Measurements from ENCODE around the gene ADCY6. TPM values are rescaled to one million over a fixed set of nuclear protein-coding genes. Genes with fewer than 3 reads are reported as not detected.
"Not testable (repeated sequence)": the region's sequence is repeated elsewhere in the genome, so short reads cannot be mapped to it uniquely, and the experiment has no call there.

ADCY6 gene
- total and polyA plus RNA-seq, 12 donors, result 20.8 to 55.3 (median 31.0) TPM

DNA sequence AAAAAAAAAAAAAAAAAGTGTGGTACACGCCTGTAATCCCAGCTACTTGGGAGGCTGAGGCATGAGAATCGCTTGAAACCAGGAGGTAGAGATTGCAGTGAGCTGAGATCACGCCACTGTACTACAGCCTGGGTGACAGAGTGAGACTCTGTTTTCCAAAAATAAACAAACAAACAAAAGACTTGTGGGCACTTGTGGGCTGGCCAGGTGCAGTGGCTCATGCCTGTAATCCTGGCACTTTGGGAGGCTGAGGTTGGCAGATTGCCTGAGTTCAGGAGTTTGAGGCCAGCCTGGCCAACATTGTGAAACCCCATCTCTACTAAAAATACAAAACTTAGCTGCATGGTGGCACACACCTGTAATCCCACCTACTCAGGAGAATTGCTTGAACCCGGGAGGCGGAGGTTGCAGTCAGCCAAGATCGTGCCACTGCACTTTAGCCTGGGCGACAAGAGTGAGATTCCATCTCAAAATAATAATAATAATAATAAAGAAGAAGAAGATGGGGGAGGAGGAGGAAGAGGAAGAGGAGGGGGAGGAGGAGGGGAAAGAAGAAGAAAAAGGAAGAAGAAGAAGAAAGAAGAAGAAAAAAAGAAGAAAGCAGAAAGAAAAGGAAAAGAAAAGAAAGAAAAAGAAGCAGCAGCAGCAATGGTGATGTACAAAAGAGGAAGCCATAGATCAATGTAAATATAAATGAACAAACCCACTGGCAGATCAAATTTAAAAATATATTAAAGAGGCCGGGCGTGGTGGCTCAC is 44.5 kb downstream of the ADCY6 start:
- TF ChIP-seq, protein P1, sequence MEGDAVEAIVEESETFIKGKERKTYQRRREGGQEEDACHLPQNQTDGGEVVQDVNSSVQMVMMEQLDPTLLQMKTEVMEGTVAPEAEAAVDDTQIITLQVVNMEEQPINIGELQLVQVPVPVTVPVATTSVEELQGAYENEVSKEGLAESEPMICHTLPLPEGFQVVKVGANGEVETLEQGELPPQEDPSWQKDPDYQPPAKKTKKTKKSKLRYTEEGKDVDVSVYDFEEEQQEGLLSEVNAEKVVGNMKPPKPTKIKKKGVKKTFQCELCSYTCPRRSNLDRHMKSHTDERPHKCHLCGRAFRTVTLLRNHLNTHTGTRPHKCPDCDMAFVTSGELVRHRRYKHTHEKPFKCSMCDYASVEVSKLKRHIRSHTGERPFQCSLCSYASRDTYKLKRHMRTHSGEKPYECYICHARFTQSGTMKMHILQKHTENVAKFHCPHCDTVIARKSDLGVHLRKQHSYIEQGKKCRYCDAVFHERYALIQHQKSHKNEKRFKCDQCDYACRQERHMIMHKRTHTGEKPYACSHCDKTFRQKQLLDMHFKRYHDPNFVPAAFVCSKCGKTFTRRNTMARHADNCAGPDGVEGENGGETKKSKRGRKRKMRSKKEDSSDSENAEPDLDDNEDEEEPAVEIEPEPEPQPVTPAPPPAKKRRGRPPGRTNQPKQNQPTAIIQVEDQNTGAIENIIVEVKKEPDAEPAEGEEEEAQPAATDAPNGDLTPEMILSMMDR (IDR thresholded peaks at IDR 0.05), result no peak
- TF ChIP-seq POLR2A (IDR thresholded peaks at IDR 0.05), result no peak
- WGBS, 4 donors, result 69 to 79% (median 75%) methylated on average over 9 of the region's 9 CpGs
- Histone ChIP-seq H3K9me3 (replicated peaks in 1 of 3) (no peaks in the 10 kb centered on the region), H3K27ac (no peak overlapping the region), H3K4me1 (replicated peaks in 1 of 2) (no peaks in the 10 kb centered on the region), H3K4me3 (no peak overlapping the region), H3K36me3 (replicated peaks in 1 of 2) (no peaks in the 10 kb centered on the region), H3K27me3 (peaks cover 12% of the 10 kb centered on the region)
- DNase-seq, result no peak
- intact Hi-C loops (cut with DNase I), result no loop called here

DNA sequence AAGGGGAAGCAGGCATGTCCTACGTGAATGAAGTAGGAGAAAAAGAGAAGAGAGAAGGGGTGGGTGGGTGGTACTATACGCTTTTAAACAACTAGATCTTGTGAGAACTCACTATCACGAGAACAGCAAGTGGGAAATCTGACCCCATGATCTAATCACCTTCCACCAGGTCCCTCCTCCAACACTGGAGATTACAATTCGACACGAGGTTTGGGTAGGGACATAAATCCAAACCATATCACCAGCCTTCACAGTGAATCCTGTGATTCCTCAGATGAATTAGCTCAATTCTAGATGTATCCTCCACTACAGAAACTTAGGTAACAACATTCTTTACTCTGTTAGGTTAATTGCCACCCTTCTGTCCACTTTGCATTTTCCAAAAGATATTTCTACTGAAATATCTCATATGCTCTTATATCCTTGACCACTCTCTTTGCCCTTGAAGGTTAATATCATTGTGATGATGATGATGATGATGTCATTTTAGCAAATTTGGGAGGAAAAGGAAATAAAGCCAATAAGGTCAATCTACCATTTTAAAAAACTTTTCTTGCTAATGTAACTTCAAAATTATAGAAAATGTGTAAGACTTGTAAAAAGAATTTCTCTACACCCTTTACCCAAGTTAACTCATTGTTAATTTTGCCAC is 49.1 kb downstream of the ADCY6 start:
- no peak for DNase-seq
- Histone ChIP-seq H3K27ac (no peak overlapping the region), H3K4me1 (replicated peaks in 1 of 2) (no peaks in the 10 kb centered on the region), H3K9me3 (replicated peaks in 1 of 3) (no peaks in the 10 kb centered on the region), H3K4me3 (no peak overlapping the region), H3K27me3 (peaks cover 12% of the 10 kb centered on the region), H3K36me3 (replicated peaks in 1 of 2) (no peaks in the 10 kb centered on the region)
- TF ChIP-seq, protein P1 (IDR thresholded peaks at IDR 0.05), result no peak
- no peak for TF ChIP-seq POLR2A (IDR thresholded peaks at IDR 0.05)
- WGBS, 4 donors, result 18 to 34% (median 27%) methylated on average over 5 of the region's 5 CpGs
- intact Hi-C loops (cut with DNase I), result no loop called here

DNA sequence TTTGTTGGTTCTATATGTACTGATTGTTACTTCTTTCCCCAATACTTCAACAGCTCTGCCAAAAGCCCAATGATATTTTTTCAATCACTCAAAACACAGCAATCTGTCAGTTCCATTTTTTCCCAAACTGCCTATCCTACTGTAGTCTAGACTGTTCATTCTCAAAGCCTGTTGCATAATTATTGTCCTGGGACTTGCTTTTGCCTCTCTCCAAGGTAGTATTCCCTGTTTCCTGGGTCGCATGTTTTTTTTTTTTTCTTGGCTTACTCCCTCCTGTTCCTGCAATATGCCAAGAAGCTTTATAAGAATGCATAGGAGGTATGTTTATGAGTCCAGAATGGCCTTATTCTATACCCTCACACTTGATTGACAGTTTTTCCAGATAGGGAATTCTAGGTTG is 52.4 kb downstream of the ADCY6 start:
- no peak overlapping the region for H3K27ac ChIP-seq
- DNase-seq, result no peak
- no peaks in the 10 kb centered on the region for H3K9me3 ChIP-seq (replicated peaks in 1 of 3)
- TF ChIP-seq, protein P1 (IDR thresholded peaks at IDR 0.05), result no peak
- TF ChIP-seq POLR2A (IDR thresholded peaks at IDR 0.05), result no peak
- WGBS, 4 donors, result 40 to 47% (median 41%) methylated on average over 1 of the region's 1 CpG
- H3K4me3 ChIP-seq, result no peak overlapping the region
- no peaks in the 10 kb centered on the region for H3K4me1 ChIP-seq (replicated peaks in 1 of 2)
- H3K27me3 ChIP-seq, result peaks cover 8% of the 10 kb centered on the region
- intact Hi-C loops (cut with DNase I), result no loop called here
- H3K36me3 ChIP-seq (replicated peaks in 1 of 2), result no peaks in the 10 kb centered on the region

DNA sequence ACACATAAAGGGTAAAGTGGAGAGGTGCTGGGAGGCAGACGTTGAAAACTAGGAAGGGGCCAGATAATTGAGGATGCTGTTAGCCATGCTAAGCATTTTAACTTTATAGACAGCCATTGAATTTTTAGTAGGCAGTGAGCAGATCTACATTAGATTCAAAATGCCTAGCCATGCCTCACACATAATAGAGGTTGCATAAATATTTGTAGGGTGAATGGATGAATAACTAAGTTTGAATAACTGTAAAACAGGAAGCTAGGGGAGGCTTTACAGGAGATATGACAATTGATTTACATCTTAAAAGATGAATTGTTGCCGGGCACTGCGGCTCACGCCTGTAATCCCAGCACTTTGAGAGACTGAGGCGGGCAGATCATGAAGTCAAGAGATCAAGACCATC is 60.1 kb downstream of the ADCY6 start:
- Histone ChIP-seq H3K4me1 (replicated peaks in 1 of 2) (no peaks in the 10 kb centered on the region), H3K9me3 (replicated peaks in 1 of 3) (no peaks in the 10 kb centered on the region), H3K4me3 (no peak overlapping the region), H3K27ac (no peak overlapping the region), H3K27me3 (no peaks in the 10 kb centered on the region), H3K36me3 (replicated peaks in 1 of 2) (no peaks in the 10 kb centered on the region)
- no peak for DNase-seq
- 71 to 82% (median 75%) methylated on average over 5 of the region's 5 CpGs for WGBS, 4 donors
- TF ChIP-seq POLR2A (IDR thresholded peaks at IDR 0.05), result no peak
- TF ChIP-seq, protein P1 (IDR thresholded peaks at IDR 0.05), result no peak
- intact Hi-C loops (cut with DNase I), result no loop called here

DNA sequence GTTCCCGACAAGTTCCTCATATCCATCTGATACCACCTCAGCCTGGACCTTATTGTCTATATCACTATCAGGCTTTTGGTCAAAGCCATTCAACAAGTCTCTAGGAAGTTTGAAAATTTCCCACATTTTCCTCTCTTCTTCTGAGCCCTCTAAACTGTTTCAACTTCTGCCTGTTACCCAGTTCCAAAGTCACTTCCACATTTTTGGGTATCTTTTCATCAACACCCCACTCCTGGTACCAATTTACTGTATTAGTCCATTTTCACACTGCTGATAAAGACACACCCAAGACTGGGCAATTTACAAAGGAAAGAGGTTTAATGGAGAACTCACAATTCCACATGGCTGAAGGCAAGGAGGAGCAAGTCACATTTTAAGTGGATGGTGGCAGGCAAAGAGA is 68.2 kb downstream of the ADCY6 start:
- H3K4me1 ChIP-seq (replicated peaks in 1 of 2); H3K4me3 ChIP-seq; H3K36me3 ChIP-seq (replicated peaks in 1 of 2); intact Hi-C loops (cut with DNase I); H3K27ac ChIP-seq; H3K9me3 ChIP-seq (replicated peaks in 1 of 3); H3K27me3 ChIP-seq; DNase-seq: not testable (repeated sequence)
- WGBS, 4 donors, result 82 to 100% (median 92%) methylated on average over 1 of the region's 1 CpG

DNA sequence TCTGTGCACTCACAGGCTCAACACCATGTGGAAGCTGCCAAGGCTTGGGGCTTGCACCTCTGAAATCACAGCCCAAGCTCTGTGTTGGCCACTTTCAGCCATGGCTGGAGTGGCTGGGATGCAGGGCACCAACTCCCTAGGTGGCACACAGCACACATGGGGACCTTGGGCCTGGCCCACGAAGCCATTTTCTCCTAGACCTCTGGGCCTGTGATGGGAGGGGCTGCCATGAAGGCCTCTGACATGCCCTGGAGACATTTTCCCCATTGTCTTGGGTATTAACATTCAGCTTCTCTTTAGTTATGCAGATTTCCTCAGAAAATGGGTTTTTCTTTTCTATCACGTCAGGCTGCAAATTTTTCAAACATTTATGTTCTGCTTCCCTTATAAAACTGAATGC is 68.7 kb downstream of the ADCY6 start:
- DNase-seq; H3K4me1 ChIP-seq (replicated peaks in 1 of 2); H3K27me3 ChIP-seq; H3K4me3 ChIP-seq; H3K36me3 ChIP-seq (replicated peaks in 1 of 2); H3K9me3 ChIP-seq (replicated peaks in 1 of 3); intact Hi-C loops (cut with DNase I); H3K27ac ChIP-seq: not testable (repeated sequence)
- WGBS, 4 donors, result 71 to 91% (median 74%) methylated on average over 1 to 2 of the region's 2 CpGs

DNA sequence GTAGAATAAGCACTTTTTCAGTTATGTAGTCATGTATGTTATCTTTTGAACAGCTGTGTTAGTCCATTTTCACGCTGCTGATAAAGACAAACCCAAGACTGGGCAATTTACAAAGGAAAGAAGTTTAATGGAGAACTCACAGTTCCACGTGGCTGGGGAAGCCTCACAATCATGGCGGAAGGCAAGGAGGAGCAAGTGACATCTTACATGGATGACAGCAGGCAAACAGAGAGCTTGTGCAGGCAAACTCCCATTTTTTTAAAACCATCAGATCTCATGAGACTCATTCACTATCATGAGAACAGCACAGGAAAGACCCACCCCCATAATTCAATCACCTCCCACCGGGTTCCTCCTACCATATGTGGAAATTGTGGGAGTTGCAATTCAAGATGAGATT is 69.9 kb downstream of the ADCY6 start:
- H3K36me3 ChIP-seq (replicated peaks in 1 of 2); intact Hi-C loops (cut with DNase I); DNase-seq; H3K9me3 ChIP-seq (replicated peaks in 1 of 3); H3K27ac ChIP-seq; H3K4me3 ChIP-seq; H3K27me3 ChIP-seq: not testable (repeated sequence)
- H3K4me1 ChIP-seq (replicated peaks in 1 of 2), result peaks cover 14 to 19% of the 10 kb centered on the region in 2 donors
- WGBS, 4 donors, result 85 to 88% (median 85%) methylated on average over 4 of the region's 4 CpGs

All from adrenal gland (tissue), 12 donors.